Tibial nerve (tissue), 4 donors: ENCODE measurements around the gene TSEN34.

Experiments
- EP300 ChIP-seq, 2 donors: sonication (generic); formaldehyde crosslinking; IDR thresholded peaks; one replicate each; pipeline ENCODE4 v1.6.1; 2017; ENCODE audit warnings: antibody characterized with exemption in 2 of 2, mild to moderate bottlenecking in 1 of 2
- POLR2A ChIP-seq, 2 donors: fragments of 450-650 bp; IDR thresholded peaks; one replicate each; pipeline ENCODE4 v1.6.1; 2017; ENCODE audit warnings: antibody characterized with exemption in 2 of 2, mild to moderate bottlenecking in 2 of 2, moderate library complexity in 2 of 2
- TF ChIP-seq, protein P1 (sequence below), 5 experiments: fragments of 200-600 bp in 3 of 5; fragments of 450-650 bp in 2 of 5; sonication (generic) in 3 of 5; IDR thresholded peaks; one replicate each; pipeline ENCODE4 v1.5.1; 2016 to 2019; ENCODE audit warnings: antibody characterized with exemption in 5 of 5, mild to moderate bottlenecking in 3 of 5, moderate library complexity in 2 of 5

DNA sequence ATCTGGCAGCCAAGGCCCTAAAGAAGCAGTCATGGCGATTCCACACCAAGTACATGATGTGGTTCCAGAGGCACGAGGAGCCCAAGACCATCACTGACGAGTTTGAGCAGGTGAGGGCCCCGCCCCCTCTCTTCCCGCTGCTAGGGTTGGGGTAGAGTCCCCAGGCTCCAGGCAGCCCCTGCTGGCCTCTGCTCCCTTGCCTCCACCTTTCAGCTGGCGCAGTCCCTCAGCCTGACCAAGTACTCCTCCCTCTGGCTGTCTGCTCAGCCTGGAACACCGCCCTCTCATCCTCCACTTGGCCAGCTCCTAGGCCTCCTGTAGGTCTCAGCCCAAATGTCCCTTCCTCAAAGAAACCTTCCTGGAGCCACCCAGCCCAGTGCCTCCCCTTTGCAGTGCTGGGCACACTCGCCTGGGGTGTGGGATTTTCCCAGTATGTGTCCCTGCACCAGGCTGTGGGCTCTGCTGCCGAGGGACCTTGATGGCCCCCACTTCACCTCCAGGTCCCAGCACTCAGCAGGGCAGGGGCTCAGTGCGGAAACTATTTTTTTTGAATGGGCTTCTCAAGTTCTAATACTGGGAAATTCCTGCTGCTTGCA is 37.3 kb upstream of the TSEN34 start:
- TF ChIP-seq, protein P1, sequence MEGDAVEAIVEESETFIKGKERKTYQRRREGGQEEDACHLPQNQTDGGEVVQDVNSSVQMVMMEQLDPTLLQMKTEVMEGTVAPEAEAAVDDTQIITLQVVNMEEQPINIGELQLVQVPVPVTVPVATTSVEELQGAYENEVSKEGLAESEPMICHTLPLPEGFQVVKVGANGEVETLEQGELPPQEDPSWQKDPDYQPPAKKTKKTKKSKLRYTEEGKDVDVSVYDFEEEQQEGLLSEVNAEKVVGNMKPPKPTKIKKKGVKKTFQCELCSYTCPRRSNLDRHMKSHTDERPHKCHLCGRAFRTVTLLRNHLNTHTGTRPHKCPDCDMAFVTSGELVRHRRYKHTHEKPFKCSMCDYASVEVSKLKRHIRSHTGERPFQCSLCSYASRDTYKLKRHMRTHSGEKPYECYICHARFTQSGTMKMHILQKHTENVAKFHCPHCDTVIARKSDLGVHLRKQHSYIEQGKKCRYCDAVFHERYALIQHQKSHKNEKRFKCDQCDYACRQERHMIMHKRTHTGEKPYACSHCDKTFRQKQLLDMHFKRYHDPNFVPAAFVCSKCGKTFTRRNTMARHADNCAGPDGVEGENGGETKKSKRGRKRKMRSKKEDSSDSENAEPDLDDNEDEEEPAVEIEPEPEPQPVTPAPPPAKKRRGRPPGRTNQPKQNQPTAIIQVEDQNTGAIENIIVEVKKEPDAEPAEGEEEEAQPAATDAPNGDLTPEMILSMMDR (IDR thresholded peaks at IDR 0.05) = no peak
- TF ChIP-seq EP300 (IDR thresholded peaks at IDR 0.05) (no peak), POLR2A (IDR thresholded peaks at IDR 0.05) (no peak)
